ENCODE data around the gene SAMD1. TPM values are rescaled to one million over a fixed set of nuclear protein-coding genes. Genes with fewer than 3 reads are reported as not detected.
A peak's percentile ranks its signal among the peaks of the same experiment; 100 is the strongest.

Gene SAMD1
- total RNA-seq, 1 experiment from 2014 or later: 47.1 TPM

GRCh38 chr19:14085309-14085995, 5.1 kb downstream of the SAMD1 start, which contains the start of gene C19orf67:
TSS of gene C19orf67 (minus strand) at chr19:14085783. CDS start at chr19:14085627, 156 bp downstream.
- Histone ChIP-seq H3K4me3 (ENCODE audit: low read depth, low read length) (no peak within 1 kb of the TSS), H3K4me1 (peaks cover 7% of the 10 kb centered on the region; the same call in 1 of the 2 replicates), H3K9me3 (no peaks in the 10 kb centered on the region), H3K36me3 (ENCODE audit: control insufficient read depth, insufficient read depth, low read length) (no peaks in the 10 kb centered on the region), H3K27me3 (replicated peaks; ENCODE audit: control insufficient read depth, insufficient read depth, low read length) (no peaks in the 10 kb centered on the region)
- Mint-ChIP-seq H3K4me1 (ENCODE audit: low read depth, unreplicated experiment) (peaks cover 6% of the 10 kb centered on the region), H3K4me3 (ENCODE audit: unreplicated experiment) (no peak within 1 kb of the TSS), H3K36me3 (ENCODE audit: insufficient read depth, unreplicated experiment) (peaks cover 28% of the 10 kb centered on the region), H3K27ac (ENCODE audit: unreplicated experiment) (no peak within 1 kb of the TSS), H3K9me3 (ENCODE audit: unreplicated experiment) (no peaks in the 10 kb centered on the region), H3K27me3 (ENCODE audit: insufficient read depth, unreplicated experiment) (no peaks in the 10 kb centered on the region)
- DNase-seq: no peak
- ChIA-PET CTCF (no interaction called here), POLR2A (no interaction called here)
- TF ChIP-seq CTCF (IDR thresholded peaks at IDR 0.05; ENCODE audit: insufficient read depth in 1 of 2, low read depth in 1 of 2, low read length in 1 of 2, severe bottlenecking in 1 of 2, unreplicated experiment in 1 of 2): no peak
- no TSS peak for BruUV-seq (replicated peaks)
- intact Hi-C loops (cut with micrococcal nuclease; ENCODE audit: unreplicated experiment): no loop called here

- ChIA-PET POLR2A (no interaction called here), CTCF (interaction anchor here (0.7 to 1.1 kb wide), 2 partner anchors 9 to 54 kb away, joined by 3 read pairs; partner anchors contain the start of gene ASF1B)
- no TSS peak for BruUV-seq (replicated peaks)
- DNase-seq: no peak
- Histone ChIP-seq H3K36me3 (ENCODE audit: control insufficient read depth, insufficient read depth, low read length) (no peaks in the 10 kb centered on the region), H3K4me1 (peaks cover 10% of the 10 kb centered on the region; the same call in 1 of the 2 replicates), H3K9me3 (no peaks in the 10 kb centered on the region), H3K4me3 (ENCODE audit: low read depth, low read length) (no peak overlapping the region), H3K27me3 (replicated peaks; ENCODE audit: control insufficient read depth, insufficient read depth, low read length) (no peaks in the 10 kb centered on the region)
- H3K4me1 Mint-ChIP-seq (ENCODE audit: low read depth, unreplicated experiment): no peaks in the 10 kb centered on the region
- no peak overlapping the region for H3K27ac Mint-ChIP-seq (ENCODE audit: unreplicated experiment)
- H3K27me3 Mint-ChIP-seq (ENCODE audit: insufficient read depth, unreplicated experiment): no peaks in the 10 kb centered on the region
- no peaks in the 10 kb centered on the region for H3K9me3 Mint-ChIP-seq (ENCODE audit: unreplicated experiment)
- peaks cover 10% of the 10 kb centered on the region for H3K36me3 Mint-ChIP-seq (ENCODE audit: insufficient read depth, unreplicated experiment)
- intact Hi-C loops (cut with micrococcal nuclease; ENCODE audit: unreplicated experiment): loop anchor here (5.0 kb wide), 1 partner anchor 35 kb away; the partner anchor contains the start of gene PRKACA
- peak overlapping the region; percentile 93 for H3K4me3 Mint-ChIP-seq (ENCODE audit: unreplicated experiment)
- no peak for TF ChIP-seq CTCF (IDR thresholded peaks at IDR 0.05; ENCODE audit: insufficient read depth in 1 of 2, low read depth in 1 of 2, low read length in 1 of 2, severe bottlenecking in 1 of 2, unreplicated experiment in 1 of 2)
These were observed 7.9 kb downstream of the SAMD1 start for GRCh38 chr19:14082675-14082960.

GRCh38 chr19:14081797-14082674, 8.5 kb downstream of the SAMD1 start:
- H3K9me3 Mint-ChIP-seq (ENCODE audit: unreplicated experiment): no peaks in the 10 kb centered on the region
- H3K4me1 Mint-ChIP-seq (ENCODE audit: low read depth, unreplicated experiment): no peaks in the 10 kb centered on the region
- TSS peak; percentile 62 for BruUV-seq (replicated peaks)
- no peak for DNase-seq
- peak overlapping the region; percentile 95 for H3K27ac Mint-ChIP-seq (ENCODE audit: unreplicated experiment)
- Histone ChIP-seq H3K4me3 (ENCODE audit: low read depth, low read length) (peak overlapping the region; percentile 83), H3K4me1 (peaks cover 10% of the 10 kb centered on the region; the same call in 1 of the 2 replicates), H3K9me3 (no peaks in the 10 kb centered on the region), H3K36me3 (ENCODE audit: control insufficient read depth, insufficient read depth, low read length) (no peaks in the 10 kb centered on the region), H3K27me3 (replicated peaks; ENCODE audit: control insufficient read depth, insufficient read depth, low read length) (no peaks in the 10 kb centered on the region)
- no peaks in the 10 kb centered on the region for H3K27me3 Mint-ChIP-seq (ENCODE audit: insufficient read depth, unreplicated experiment)
- intact Hi-C loops (cut with micrococcal nuclease; ENCODE audit: unreplicated experiment): loop anchor here (2.0 to 5.0 kb wide), 2 partner anchors 35 to 55 kb away; partner anchors contain the start of genes ASF1B and PRKACA
- no peak for TF ChIP-seq CTCF (IDR thresholded peaks at IDR 0.05; ENCODE audit: insufficient read depth in 1 of 2, low read depth in 1 of 2, low read length in 1 of 2, severe bottlenecking in 1 of 2, unreplicated experiment in 1 of 2)
- ChIA-PET POLR2A (interaction anchor here (0.6 kb wide), 1 partner anchor 229 kb away, joined by 11 read pairs; no protein-coding TSS in a partner anchor), CTCF (interaction anchor here (0.6 to 1.7 kb wide), 5 partner anchors 10 to 203 kb away, joined by 3 to 8 read pairs (median 6); partner anchors contain the start of genes ASF1B and MISP3)
- peaks cover 10% of the 10 kb centered on the region for H3K36me3 Mint-ChIP-seq (ENCODE audit: insufficient read depth, unreplicated experiment)
- H3K4me3 Mint-ChIP-seq (ENCODE audit: unreplicated experiment): peak overlapping the region; percentile 93
